CD4-positive, alpha-beta T cell treated with Interleukin-1 beta for 1 hour (primary cell): ENCODE data around the gene ARHGAP6.
"Not testable (repeated sequence)": the region's sequence is repeated elsewhere in the genome, so short reads cannot be mapped to it uniquely, and the experiment has no call there.

ENCODE experiments used
- DNase-seq, 2 donors: peaks; one replicate each; pipeline ENCODE4 v3.0.0-alpha.2; 2020 to 2022

Gene ARHGAP6

GRCh38 chrX:11382930-11383329 lies 282.8 kb downstream of the ARHGAP6 start:
- no peak for DNase-seq

DNA sequence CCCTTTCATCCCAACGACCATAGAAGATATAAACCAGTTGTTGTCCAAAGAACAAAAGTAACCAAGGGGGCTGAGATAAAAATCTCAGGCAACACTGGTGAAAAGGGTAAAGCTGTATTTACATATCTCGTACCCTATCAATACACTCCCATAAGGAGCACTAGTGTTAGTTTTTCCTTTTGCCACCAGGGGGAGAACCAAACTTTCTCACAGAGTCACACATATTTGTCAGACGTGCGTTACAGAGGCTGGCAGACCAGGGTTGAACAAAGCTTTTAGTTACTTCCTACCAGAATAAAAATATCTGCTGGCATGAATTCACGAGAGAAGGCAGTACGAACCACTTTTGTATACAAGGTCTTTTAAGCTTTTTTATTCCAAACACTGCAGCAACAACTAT lies 284.3 kb downstream of the ARHGAP6 start:
- DNase-seq = peak; percentile 2 to 10

GRCh38 chrX:11380187-11380844 lies 285.4 kb downstream of the ARHGAP6 start:
- DNase-seq = no peak

DNA sequence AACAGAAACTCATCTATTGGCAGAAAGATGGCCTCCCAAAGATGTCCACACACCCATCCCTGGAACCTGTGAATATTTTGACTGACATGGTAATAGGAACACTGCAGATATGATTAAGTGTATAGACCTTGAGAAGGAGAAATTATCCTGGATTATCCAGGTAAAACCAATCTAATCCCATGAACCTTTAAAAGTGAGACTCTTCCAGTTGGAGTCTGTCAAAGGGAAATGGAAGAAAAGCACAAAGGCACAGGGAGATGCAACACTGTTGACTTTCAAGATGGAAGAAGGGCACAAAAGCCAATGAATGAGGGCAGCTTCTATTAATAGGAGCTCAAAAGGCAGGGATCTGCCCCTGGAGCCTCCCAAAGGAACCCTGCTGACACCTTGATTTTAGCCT lies 289.6 kb downstream of the ARHGAP6 start:
- DNase-seq = no peak

DNA sequence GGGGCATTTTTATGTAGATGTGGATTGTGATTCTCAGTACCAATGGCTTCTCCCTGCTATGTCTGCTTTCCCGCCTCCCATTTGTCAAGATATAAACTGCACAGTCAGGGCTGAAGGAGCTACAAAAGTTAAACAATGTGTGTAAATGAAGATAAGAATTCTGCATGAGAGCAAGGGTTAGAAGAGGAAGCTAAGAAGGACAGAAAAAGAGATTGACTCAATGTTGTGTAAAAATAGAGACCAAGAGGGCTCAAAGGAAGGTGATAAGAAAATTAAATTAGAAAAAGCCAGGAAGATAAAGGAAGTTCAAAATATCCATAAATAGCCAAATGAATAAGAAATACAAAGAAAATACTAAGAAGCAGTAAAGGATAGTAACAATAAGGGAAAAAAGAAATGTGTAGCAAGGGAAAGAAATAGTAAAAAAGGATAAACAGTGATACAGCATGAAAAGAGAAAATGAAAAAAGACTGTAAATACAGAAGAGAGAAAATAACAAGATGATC lies 290.1 kb downstream of the ARHGAP6 start:
- no peak for DNase-seq

DNA sequence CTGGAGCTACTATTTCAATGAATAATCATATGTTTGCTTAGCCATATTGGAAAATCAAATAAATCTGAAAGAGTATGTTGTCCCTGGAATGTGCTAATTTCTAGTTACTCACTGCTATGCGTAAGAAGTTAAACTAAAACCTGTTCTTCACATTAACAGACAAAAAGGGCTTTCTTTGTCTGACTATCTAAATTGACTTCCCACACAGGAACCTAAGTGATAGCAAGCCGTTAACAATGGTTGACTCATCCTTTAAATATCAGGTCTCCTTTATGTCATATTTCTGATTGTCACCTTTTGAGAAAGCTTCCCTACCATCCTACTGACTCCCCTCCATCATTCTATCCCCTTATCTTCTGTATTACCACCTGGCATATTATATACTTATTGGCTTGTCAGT lies 291.1 kb downstream of the ARHGAP6 start:
- DNase-seq = no peak

DNA sequence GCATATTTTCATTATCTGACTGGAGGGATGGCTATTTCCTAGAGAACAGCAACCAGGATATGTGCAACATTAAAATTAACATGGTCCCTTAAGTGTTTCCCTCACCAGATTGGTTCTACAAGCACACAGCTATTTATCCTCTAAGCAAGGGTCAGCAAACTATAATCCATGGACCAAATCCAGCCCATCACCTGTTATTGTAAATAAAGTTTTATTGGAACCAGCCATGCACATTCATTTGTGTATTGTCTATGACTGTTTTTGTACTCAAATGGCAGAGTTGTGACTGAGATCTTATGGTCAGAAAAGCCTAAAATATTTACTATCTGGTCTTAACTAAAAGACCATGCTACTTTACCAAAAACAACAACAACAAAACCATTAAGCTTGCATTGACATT lies 294.6 kb downstream of the ARHGAP6 start:
- no peak for DNase-seq

GRCh38 chrX:11367609-11368430 lies 297.9 kb downstream of the ARHGAP6 start:
- no peak for DNase-seq

DNA sequence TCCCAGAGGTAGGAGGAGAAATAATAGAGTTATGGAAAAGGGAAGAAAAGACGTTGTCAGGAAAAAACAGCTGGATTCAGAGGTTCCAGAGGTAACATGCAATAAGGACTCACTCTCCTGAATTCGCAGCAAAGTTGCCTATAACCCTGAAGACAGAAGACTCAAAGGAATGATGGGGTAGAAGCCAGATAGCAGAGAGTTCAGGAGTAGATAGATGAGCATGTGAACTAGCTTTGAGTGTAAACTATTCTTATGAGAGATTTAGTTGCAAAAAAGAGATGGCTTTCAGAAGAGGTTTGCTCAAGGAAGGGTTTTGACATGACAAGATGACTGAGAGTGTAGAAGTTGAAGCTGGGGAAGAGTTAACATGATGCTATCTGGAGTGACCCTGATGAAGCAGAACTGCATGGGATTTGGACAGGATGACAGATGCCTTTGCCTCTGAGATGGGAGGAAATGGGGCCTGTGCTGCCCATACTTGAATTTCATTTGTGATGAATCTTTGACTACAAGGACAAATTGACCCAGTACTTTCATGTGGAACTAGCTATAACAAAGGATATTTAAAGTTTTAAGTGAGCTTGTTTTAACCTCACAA lies 298.6 kb downstream of the ARHGAP6 start:
- no peak for DNase-seq

DNA sequence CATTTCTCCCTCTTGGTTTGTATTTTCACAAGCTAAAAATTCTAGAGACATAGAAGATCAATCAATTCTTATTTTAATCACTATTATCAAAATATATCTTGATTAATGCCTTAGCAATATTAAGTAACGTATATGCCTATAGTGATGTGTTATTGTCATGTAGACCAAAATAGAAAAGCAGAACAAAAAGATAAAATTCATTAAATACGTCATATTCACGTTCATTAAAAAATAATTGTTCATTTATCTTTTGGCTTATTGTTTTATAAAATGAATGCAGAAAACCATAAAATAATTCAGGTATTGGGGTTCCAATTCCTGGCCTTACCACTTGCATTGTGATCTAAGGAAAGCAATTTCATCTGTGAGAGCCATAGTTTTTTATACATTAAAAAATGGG lies 300.3 kb downstream of the ARHGAP6 start:
- no peak for DNase-seq

DNA sequence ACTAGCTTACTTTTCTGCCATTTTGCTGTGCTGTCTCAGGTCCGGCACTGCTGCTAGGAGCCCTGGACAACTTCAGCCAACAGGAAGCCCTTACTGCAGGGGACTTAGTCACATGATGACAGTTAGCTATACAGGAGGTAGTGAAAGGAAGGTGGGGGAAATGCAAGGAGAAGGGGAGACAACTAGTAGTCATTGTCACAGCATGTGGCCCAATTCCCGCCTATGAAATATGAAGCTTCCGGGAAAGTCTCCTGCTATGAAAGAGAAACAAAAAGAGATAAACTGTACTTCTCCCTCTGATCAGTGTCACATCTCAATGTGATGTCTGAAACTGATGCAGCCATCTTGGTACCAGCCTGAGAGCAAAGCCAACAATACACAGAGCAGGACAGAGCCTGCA lies 300.9 kb downstream of the ARHGAP6 start:
- no peak for DNase-seq

GRCh38 chrX:11363825-11364224 lies 301.9 kb downstream of the ARHGAP6 start:
- DNase-seq = not testable (repeated sequence)

DNA sequence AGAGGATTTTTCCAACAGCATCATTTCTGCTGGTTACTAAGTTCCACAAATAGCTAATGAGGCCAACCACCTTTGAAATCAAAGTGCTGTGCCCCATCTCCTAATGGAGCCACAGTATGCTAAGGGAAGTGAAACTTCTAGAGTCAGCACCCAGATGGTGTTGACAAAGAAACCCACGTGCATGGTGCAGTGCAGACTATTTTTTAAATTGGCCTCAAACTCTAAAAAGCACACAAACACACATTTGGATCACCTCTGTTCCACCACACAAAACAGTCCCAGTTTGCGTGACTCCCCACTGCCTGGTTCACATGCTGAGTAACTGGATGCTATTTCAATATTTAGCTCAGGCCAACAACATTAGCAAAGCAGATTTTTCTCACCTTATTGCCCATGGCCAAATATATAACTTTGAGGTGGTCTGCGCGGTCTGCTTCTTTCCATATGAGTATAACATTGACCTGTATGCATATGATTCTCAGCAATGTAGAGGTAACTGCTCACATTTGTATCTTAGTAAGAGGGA lies 302.6 kb downstream of the ARHGAP6 start:
- peak in 1 of 2 donors; percentile 48 for DNase-seq

DNA sequence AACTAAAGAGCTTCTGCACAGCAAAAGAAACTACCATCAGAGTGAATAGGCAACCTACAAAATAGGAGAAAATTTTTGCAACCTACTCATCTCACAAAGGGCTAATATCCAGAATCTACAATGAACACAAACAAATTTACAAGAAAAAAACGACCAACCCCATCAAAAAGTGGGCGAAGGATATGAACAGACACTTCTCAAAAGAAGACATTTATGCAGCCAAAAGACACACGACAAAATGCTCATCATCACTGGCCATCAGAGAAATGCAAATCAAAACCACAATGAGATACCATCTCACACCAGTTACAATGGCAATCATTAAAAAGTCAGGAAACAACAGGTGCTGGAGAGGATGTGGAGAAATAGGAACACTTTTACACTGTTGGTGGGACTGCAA lies 304.1 kb downstream of the ARHGAP6 start:
- not testable (repeated sequence) for DNase-seq

DNA sequence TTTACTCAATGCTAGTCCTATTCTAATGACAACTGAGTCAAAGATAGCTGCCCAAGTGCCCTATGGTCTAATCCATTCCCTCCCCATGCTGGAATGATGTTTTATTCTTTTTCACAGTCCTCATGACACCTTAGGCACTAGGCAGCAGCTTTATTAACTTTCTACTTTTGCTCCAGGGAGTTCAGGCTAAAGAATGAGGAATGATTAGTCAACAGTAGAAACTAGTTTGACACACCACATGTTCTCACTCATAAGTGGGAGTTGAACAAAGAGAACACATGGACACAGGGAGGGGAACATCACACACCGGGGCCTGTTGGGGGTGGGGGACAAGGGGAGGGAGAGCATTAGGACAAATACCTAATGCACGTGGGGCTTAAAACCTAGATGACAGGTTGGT lies 309.8 kb downstream of the ARHGAP6 start:
- not testable (repeated sequence) for DNase-seq

GRCh38 chrX:11355259-11355909 lies 310.3 kb downstream of the ARHGAP6 start:
- no peak for DNase-seq

GRCh38 chrX:11352296-11352741 lies 313.4 kb downstream of the ARHGAP6 start:
- no peak for DNase-seq

GRCh38 chrX:11351375-11352295 lies 314.1 kb downstream of the ARHGAP6 start:
- DNase-seq = peak in 1 of 2 donors; percentile 1

GRCh38 chrX:11349661-11350337 lies 315.9 kb downstream of the ARHGAP6 start:
- DNase-seq = no peak

DNA sequence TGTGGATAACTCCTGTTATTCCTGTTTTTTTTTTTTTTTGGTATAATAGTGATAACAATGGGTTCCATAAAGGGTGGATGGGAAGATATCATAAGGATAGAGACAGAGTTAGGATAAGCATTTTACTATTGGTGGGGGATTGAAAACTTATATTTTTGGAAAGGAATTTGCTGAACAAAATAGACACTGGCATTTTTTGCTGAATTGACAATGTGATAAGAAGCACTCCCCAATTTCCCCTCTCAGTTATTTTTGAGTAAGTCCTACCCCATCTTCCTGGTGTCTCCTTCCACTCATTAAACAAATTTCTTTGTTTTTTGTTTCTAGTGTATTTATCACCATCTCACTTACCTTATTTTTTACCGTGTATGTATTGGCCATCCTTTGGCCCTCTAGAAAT lies 316.7 kb downstream of the ARHGAP6 start:
- DNase-seq = no peak

DNA sequence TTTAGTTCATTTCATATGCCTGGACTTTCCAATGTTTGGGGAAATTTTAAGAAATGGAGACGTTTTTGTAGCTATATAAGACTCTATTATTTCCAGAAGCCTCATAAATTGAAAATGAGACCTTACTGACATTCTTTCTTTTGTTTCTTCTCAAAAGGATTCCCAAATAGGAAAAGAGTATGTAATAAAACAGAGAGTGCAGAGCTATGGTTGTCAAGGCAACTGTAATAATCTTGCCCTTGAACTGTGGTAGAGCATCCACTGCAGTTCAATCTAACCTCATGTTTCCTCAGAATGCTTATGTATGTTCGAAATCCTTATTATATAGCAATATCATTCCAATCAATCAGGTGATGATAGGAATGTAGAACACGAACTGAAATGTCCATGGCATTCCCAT lies 318.4 kb downstream of the ARHGAP6 start:
- DNase-seq = no peak
